ENCODE data around the gene TMEM125.

TMEM125 gene

GRCh38 chr1:43296207-43296606, 26.4 kb downstream of the TMEM125 start:
- no peak for DNase-seq

GRCh38 chr1:43298055-43298454, 28.3 kb downstream of the TMEM125 start:
- no peak for DNase-seq

GRCh38 chr1:43299101-43299500, 29.3 kb downstream of the TMEM125 start:
- no peak for DNase-seq

- no peak for DNase-seq
Measured at GRCh38 chr1:43300378-43301094, 30.8 kb downstream of the TMEM125 start, which contains the start of gene TIE1. TSS of gene TIE1 (plus strand) at chr1:43300982. CDS start at chr1:43301072, 90 bp downstream.

- DNase-seq, result no peak
Measured at GRCh38 chr1:43302201-43302600, 32.4 kb downstream of the TMEM125 start.

GRCh38 chr1:43302721-43303470, 33.1 kb downstream of the TMEM125 start:
- no peak for DNase-seq

- DNase-seq, result no peak
Measured at GRCh38 chr1:43303471-43304313, 33.9 kb downstream of the TMEM125 start.

GRCh38 chr1:43304314-43304681, 34.5 kb downstream of the TMEM125 start:
- DNase-seq, result no peak

GRCh38 chr1:43304771-43305300, 35.1 kb downstream of the TMEM125 start:
- DNase-seq, result no peak

- DNase-seq, result no peak
Measured at GRCh38 chr1:43305461-43305860, 35.7 kb downstream of the TMEM125 start.

- DNase-seq, result no peak
Measured at GRCh38 chr1:43305926-43306687, 36.3 kb downstream of the TMEM125 start.

- DNase-seq, result no peak
Measured at GRCh38 chr1:43306688-43307457, 37.1 kb downstream of the TMEM125 start.

GRCh38 chr1:43307458-43308158, 37.8 kb downstream of the TMEM125 start:
- DNase-seq, result no peak

GRCh38 chr1:43308635-43309404, 39.0 kb downstream of the TMEM125 start:
- no peak for DNase-seq

- no peak for DNase-seq
Measured at GRCh38 chr1:43309405-43310025, 39.7 kb downstream of the TMEM125 start.

- no peak for DNase-seq
Measured at GRCh38 chr1:43311521-43311920, 41.7 kb downstream of the TMEM125 start.

- DNase-seq, result no peak
Measured at GRCh38 chr1:43312212-43312623, 42.4 kb downstream of the TMEM125 start.

GRCh38 chr1:43312663-43313515, 43.1 kb downstream of the TMEM125 start:
- no peak for DNase-seq

GRCh38 chr1:43313771-43314170, 44.0 kb downstream of the TMEM125 start:
- no peak for DNase-seq
